H9 (cell line): ENCODE measurements around the gene COL28A1. TPM values are rescaled to one million over a fixed set of nuclear protein-coding genes. Genes with fewer than 3 reads are reported as not detected.

Source experiments
- DNase-seq: peaks from one replicate; pipeline ENCODE4 v3.0.0-alpha.2; 2017
- H2AFZ ChIP-seq: one replicate; pipeline ENCODE4 v1.6.1; 2013; ENCODE audit warnings: mild to moderate bottlenecking, low read length, control low read depth, moderate library complexity
- H2AK5ac ChIP-seq: 2 replicates; pipeline ENCODE4 v1.6.1; 2013; ENCODE audit warnings: low read length, control low read depth, mixed read lengths; ENCODE audit not compliant: insufficient read length
- H2BK120ac ChIP-seq: one replicate; pipeline ENCODE4 v1.6.1; 2013; ENCODE audit warnings: low read depth, mild to moderate bottlenecking, low read length, control low read depth, inconsistent platforms; ENCODE audit not compliant: poor library complexity, severe bottlenecking
- H2BK12ac ChIP-seq: 2 replicates; pipeline ENCODE4 v1.6.1; 2013; ENCODE audit warnings: low read length, control low read depth, mixed read lengths, low read depth; ENCODE audit not compliant: insufficient read length
- H2BK15ac ChIP-seq: 2 replicates; pipeline ENCODE4 v1.6.1; 2013; ENCODE audit warnings: low read depth, low read length, control low read depth
- H2BK20ac ChIP-seq: one replicate; pipeline ENCODE4 v1.6.1; 2013; ENCODE audit warnings: low read depth, mild to moderate bottlenecking, low read length, control low read depth, inconsistent platforms; ENCODE audit not compliant: poor library complexity, severe bottlenecking
- H2BK5ac ChIP-seq: 2 replicates; pipeline ENCODE4 v1.6.1; 2013; ENCODE audit warnings: low read length, control low read depth, mixed read lengths; ENCODE audit not compliant: insufficient read length
- H3K14ac ChIP-seq: 2 replicates; pipeline ENCODE4 v1.6.1; 2013; ENCODE audit warnings: low read length, control low read depth; ENCODE audit not compliant: insufficient read depth
- H3K18ac ChIP-seq: 2 replicates; pipeline ENCODE4 v1.6.1; 2013; ENCODE audit warnings: low read depth, mild to moderate bottlenecking, mixed read lengths, low read length, control low read depth; ENCODE audit not compliant: insufficient read length
- H3K23ac ChIP-seq: 2 replicates; pipeline ENCODE4 v1.6.1; 2013; ENCODE audit warnings: low read length, control low read depth, mixed read lengths, low read depth; ENCODE audit not compliant: insufficient read length
- H3K23me2 ChIP-seq: 2 replicates; pipeline ENCODE4 v1.6.1; 2013; ENCODE audit warnings: low read depth, mild to moderate bottlenecking, mixed read lengths, low read length, control low read depth; ENCODE audit not compliant: insufficient read length, poor library complexity, severe bottlenecking
- H3K27ac ChIP-seq: 2 replicates; pipeline ENCODE4 v1.5.1; 2013; ENCODE audit warnings: low read length, control low read depth, mixed read lengths, low read depth; ENCODE audit not compliant: insufficient read length
- H3K27me3 ChIP-seq: 2 replicates; pipeline ENCODE4 v1.6.1; 2013; ENCODE audit warnings: low read length, control low read depth, inconsistent platforms; ENCODE audit not compliant: insufficient read depth
- H3K4ac ChIP-seq: 2 replicates; pipeline ENCODE4 v1.6.1; 2013; ENCODE audit warnings: low read depth, mild to moderate bottlenecking, control low read depth, inconsistent platforms, low read length, moderate library complexity
- H3K4me1 ChIP-seq: 2 replicates; pipeline ENCODE4 v1.6.1; 2013; ENCODE audit warnings: low read length, control low read depth, inconsistent platforms; ENCODE audit not compliant: insufficient read depth
- H3K4me2 ChIP-seq: 2 replicates; pipeline ENCODE4 v1.6.1; 2013; ENCODE audit warnings: low read length, control low read depth, mixed read lengths; ENCODE audit not compliant: insufficient read length, insufficient read depth
- H3K56ac ChIP-seq: 2 replicates; pipeline ENCODE4 v1.6.1; 2013; ENCODE audit warnings: low read depth, mild to moderate bottlenecking, mixed read lengths, low read length, control low read depth; ENCODE audit not compliant: insufficient read length
- H3K79me1 ChIP-seq: 2 replicates; pipeline ENCODE4 v1.6.1; 2013; ENCODE audit warnings: low read depth, mild to moderate bottlenecking, moderate library complexity, low read length, control low read depth, inconsistent platforms; ENCODE audit not compliant: insufficient read depth, poor library complexity, severe bottlenecking
- H3K79me2 ChIP-seq: 2 replicates; pipeline ENCODE4 v1.6.1; 2013; ENCODE audit warnings: low read length, control low read depth, inconsistent platforms; ENCODE audit not compliant: insufficient read depth
- H3K9ac ChIP-seq: 2 replicates; pipeline ENCODE4 v1.6.1; 2013; ENCODE audit warnings: low read length, control low read depth, mixed read lengths; ENCODE audit not compliant: insufficient read length; ENCODE audit errors: extremely low read depth
- H3K9me3 ChIP-seq: one replicate; pipeline ENCODE4 v1.6.1; 2013; ENCODE audit warnings: low read depth, low read length, inconsistent platforms; ENCODE audit not compliant: control insufficient read depth
- H3T11ph ChIP-seq: one replicate; pipeline ENCODE4 v1.6.1; 2013; ENCODE audit warnings: mild to moderate bottlenecking, low read length, control low read depth, inconsistent platforms
- H4K20me1 ChIP-seq: one replicate; pipeline ENCODE4 v1.6.1; 2013; ENCODE audit not compliant: control insufficient read depth, insufficient read length, insufficient read depth
- H4K5ac ChIP-seq: 2 replicates; pipeline ENCODE4 v1.6.1; 2013; ENCODE audit warnings: low read depth, mild to moderate bottlenecking, mixed read lengths, low read length, control low read depth; ENCODE audit not compliant: insufficient read length
- H4K8ac ChIP-seq: replicated peaks from 2 replicates; pipeline ENCODE4 v1.6.1; 2013; ENCODE audit warnings: low read length, control low read depth, mixed read lengths, low read depth; ENCODE audit not compliant: insufficient read length
- H4K91ac ChIP-seq: 2 replicates; pipeline ENCODE4 v1.6.1; 2013; ENCODE audit warnings: low read depth, mild to moderate bottlenecking, moderate library complexity, mixed read lengths, low read length, control low read depth; ENCODE audit not compliant: insufficient read length
- H3K27ac Mint-ChIP-seq, 3 experiments: 2 replicates in 2 of 3; 3 replicates in 1 of 3; pipeline ENCODE4 v1.8.0; 2020 to 2021; ENCODE audit warnings: mixed read lengths in 3 of 3, mild to moderate bottlenecking in 1 of 3, moderate library complexity in 1 of 3
- H3K27me3 Mint-ChIP-seq: 2 replicates; pipeline ENCODE4 v1.8.0; 2021; ENCODE audit warnings: low read depth, mild to moderate bottlenecking, moderate library complexity, mixed read lengths
- H3K36me3 Mint-ChIP-seq, 3 experiments: 2 replicates in 2 of 3; 3 replicates in 1 of 3; pipeline ENCODE4 v1.8.0; 2020 to 2021; ENCODE audit warnings: low read depth in 3 of 3, mixed read lengths in 3 of 3; ENCODE audit not compliant: insufficient read depth in 1 of 3
- H3K4me1 Mint-ChIP-seq, 2 experiments: 2 replicates each; pipeline ENCODE4 v1.8.0; 2020; ENCODE audit warnings: mixed read lengths in 2 of 2
- H3K4me3 Mint-ChIP-seq, 2 experiments: 2 replicates in 1 of 2; 3 replicates in 1 of 2; pipeline ENCODE4 v1.8.0; 2020 to 2021; ENCODE audit warnings: mild to moderate bottlenecking in 2 of 2, mixed read lengths in 2 of 2, moderate library complexity in 1 of 2
- H3K9me3 Mint-ChIP-seq, 2 experiments: 2 replicates in 1 of 2; 3 replicates in 1 of 2; pipeline ENCODE4 v1.8.0; 2020; ENCODE audit warnings: mild to moderate bottlenecking in 2 of 2, mixed read lengths in 2 of 2, moderate library complexity in 1 of 2
- WGBS: extraction: QIAGEN DNeasy Blood & Tissue Kit; methylation state at CpG from one replicate; pipeline ENCODE4 v1.1.7; 2013; ENCODE audit warnings: missing lambda C conversion rate, low lambda C conversion rate, mixed read lengths; ENCODE audit not compliant: insufficient read length; ENCODE audit errors: extremely low coverage; 5-methylcytosine and 5-hydroxymethylcytosine counted together
- total RNA-seq: library from RNA; stranded (reverse); gene quantifications from 2 replicates; pipeline ENCODE4 v1.2.1, GENCODE V29; 2021
- TF ChIP-seq, protein P1 (sequence below): fragments of 200-600 bp; sonication (generic); conservative IDR thresholded peaks from 3 replicates; pipeline ENCODE4 v1.8.0; 2021; ENCODE audit warnings: antibody characterized with exemption, mild to moderate bottlenecking

The COL28A1 gene
- total RNA-seq, 1 experiment from 2014 or later, result 0.66 TPM

GRCh38 chr7:7581531-7582179 lies 46.0 kb upstream of the COL28A1 start:
- Histone ChIP-seq H3K4me1 (no peaks in the 10 kb centered on the region), H4K5ac (no peak overlapping the region), H2BK120ac (no peak overlapping the region), H3K23ac (no peak overlapping the region), H2BK5ac (no peak overlapping the region), H4K20me1 (no peaks in the 10 kb centered on the region), H3K79me1 (no peaks in the 10 kb centered on the region), H3K9me3 (no peaks in the 10 kb centered on the region), H3K18ac (no peak overlapping the region), H3K4me2 (no peak overlapping the region), H3K79me2 (0 out of 2 replicates have a peak, but pooled peaks cover 2% of the 10 kb centered on the region), H3K23me2 (no peaks in the 10 kb centered on the region), H2BK12ac (no peak overlapping the region), H2BK15ac (no peak overlapping the region), H3K14ac (no peak overlapping the region), H3K56ac (no peak overlapping the region), H2AK5ac (no peak overlapping the region), H3K9ac (no peak overlapping the region), H3T11ph (no peak overlapping the region), H2AFZ (no peak overlapping the region), H3K27me3 (no peaks in the 10 kb centered on the region), H4K91ac (no peak overlapping the region), H3K4ac (no peak overlapping the region), H2BK20ac (no peak overlapping the region), H4K8ac (no peak overlapping the region), H3K27ac (no peak overlapping the region)
- TF ChIP-seq, protein P1, sequence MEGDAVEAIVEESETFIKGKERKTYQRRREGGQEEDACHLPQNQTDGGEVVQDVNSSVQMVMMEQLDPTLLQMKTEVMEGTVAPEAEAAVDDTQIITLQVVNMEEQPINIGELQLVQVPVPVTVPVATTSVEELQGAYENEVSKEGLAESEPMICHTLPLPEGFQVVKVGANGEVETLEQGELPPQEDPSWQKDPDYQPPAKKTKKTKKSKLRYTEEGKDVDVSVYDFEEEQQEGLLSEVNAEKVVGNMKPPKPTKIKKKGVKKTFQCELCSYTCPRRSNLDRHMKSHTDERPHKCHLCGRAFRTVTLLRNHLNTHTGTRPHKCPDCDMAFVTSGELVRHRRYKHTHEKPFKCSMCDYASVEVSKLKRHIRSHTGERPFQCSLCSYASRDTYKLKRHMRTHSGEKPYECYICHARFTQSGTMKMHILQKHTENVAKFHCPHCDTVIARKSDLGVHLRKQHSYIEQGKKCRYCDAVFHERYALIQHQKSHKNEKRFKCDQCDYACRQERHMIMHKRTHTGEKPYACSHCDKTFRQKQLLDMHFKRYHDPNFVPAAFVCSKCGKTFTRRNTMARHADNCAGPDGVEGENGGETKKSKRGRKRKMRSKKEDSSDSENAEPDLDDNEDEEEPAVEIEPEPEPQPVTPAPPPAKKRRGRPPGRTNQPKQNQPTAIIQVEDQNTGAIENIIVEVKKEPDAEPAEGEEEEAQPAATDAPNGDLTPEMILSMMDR, result peak; percentile 22; the same call in 1 of the 3 replicates
- H3K4me1 Mint-ChIP-seq, result peaks cover 5 to 11% of the 10 kb centered on the region in 2 experiments
- H3K27me3 Mint-ChIP-seq, result no peaks in the 10 kb centered on the region
- no peaks in the 10 kb centered on the region for H3K9me3 Mint-ChIP-seq
- no CpG with 5 or more reads among the region's 10 CpGs for WGBS
- peak; percentile 69 for DNase-seq
- H3K36me3 Mint-ChIP-seq, result peaks cover 2 to 24% (median 11%) of the 10 kb centered on the region in 3 experiments; a peak in 5 of 7 replicates
- H3K4me3 Mint-ChIP-seq, result peak overlapping the region in 1 of 2 experiments; percentile 17; a peak in 1 of 5 replicates
- H3K27ac Mint-ChIP-seq, result peak overlapping the region; percentile 90 to 93 (median 92)
